Daoy (cell line): ENCODE data around the gene PGM2. TPM values are rescaled to one million over a fixed set of nuclear protein-coding genes. Genes with fewer than 3 reads are reported as not detected.
"Not testable (repeated sequence)": the region's sequence is repeated elsewhere in the genome, so short reads cannot be mapped to it uniquely, and the experiment has no call there.

ENCODE experiments used
- DNase-seq: peaks from one replicate; pipeline ENCODE4 v3.0.0-alpha.2; 2015; ENCODE audit warnings: low read depth
- total RNA-seq: library from RNA; depleted of rRNA; stranded (reverse); fragments of >200 nt; shearing (Covaris generic); gene quantifications from 2 replicates; pipeline ENCODE4 v1.2.3, GENCODE V29; 2014

Gene PGM2
- total RNA-seq, 1 experiment from 2014 or later, result 46.5 TPM

DNA sequence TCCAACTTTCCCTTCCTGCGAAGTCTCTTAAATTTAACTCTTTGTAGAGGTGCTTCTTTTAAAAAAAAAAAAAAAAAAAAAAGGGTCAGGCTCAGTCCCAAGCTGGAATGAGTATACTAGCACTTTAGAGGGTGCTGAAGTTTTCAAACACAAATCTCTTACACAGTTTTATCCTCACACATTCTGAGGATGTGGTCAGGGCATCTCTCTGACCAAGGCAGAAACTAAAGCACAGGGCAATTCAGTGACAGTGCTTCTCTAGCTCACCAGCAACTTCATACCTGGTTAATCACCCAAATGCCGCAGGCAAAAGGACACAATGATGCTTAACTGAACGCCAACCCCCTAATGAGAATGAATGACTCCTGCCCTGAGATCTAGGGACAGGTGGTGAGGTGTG lies 9.8 kb upstream of the PGM2 start:
- DNase-seq, result no peak

DNA sequence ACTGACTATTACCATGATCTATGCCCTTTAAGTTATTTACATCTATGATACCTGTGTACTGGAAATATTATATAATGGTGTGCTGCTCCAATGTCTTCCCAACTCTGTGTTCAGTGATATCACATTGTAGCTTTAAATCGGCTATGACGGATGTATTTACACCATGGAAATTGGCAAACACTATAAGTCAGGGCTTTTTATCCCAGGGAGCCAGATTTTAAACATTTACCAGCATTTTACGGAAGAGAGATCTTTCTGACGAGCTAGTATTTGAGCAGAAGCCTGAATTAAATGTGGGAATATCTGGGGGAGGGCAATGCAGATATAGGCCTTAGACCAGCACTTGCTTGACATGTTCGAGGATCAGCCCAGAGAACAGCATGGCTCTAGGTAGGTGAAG lies 7.7 kb upstream of the PGM2 start:
- DNase-seq, result no peak

DNA sequence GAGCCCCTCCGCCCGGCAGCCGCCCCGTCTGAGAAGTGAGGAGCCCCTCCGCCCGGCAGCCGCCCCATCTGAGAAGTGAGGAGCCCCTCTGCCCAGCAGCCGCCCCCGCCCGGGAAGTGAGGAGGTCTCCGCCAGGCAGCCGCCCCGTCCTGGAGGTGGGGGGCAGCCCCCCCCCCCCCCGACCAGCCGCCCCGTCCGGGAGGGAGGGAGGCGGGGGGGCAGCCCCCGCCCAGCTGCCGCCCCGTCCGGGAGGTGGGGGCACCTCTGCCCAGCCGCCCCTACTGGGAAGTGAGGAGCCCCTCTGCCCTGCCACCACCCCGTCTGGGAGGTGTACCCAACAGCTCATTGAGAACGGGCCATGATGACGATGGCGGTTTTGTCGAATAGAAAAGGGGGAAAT lies 6.0 kb upstream of the PGM2 start:
- not testable (repeated sequence) for DNase-seq

DNA sequence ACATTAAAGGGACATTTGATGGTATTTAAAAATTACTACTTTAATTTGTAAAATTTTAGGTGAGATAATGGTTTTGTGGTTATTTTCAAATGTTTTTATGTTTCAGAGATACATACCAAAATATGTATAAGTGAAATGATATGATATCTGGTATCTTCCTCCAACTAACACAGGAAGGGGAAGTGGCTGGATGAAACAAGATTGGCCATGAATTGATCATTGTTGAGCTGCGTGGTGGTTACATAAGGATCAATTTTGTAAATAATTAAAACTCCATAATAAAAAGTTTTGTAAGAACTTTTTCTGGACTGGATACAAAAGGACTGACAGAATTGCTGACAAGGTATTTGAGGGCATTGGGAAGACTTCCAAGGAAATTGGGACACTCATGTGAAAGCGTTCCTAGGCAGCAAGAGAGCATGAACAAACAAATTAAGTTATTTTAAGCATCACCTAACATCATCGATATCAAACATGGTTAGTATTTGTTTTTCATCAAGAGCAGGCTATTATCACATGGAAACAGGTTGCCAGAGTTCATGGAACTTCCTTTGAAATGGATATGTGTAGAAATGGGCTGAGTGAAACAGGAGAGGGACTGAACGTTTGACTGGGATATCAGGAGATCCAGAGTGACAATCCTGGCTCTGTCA lies 4.4 kb upstream of the PGM2 start:
- no peak for DNase-seq

DNA sequence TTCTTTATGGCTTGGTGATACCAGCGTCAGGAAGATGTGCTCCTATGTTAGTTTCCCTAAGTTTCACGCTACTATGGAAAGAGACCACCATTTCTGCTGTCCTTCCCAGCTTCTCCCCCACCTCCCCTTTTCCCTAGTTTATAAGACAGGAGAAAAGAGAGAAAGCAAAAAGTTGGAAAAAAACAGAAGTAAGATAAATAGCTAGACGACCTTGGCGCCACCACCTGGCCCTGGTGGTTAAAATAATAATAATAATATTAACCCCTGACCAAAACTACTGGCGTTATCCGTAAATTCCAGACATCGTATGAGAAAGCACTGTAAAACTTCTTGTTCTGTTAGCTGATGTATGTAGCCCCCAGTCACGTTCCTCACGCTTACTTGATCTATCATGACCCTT lies 985 bp upstream of the PGM2 start:
- DNase-seq, result not testable (repeated sequence)

DNA sequence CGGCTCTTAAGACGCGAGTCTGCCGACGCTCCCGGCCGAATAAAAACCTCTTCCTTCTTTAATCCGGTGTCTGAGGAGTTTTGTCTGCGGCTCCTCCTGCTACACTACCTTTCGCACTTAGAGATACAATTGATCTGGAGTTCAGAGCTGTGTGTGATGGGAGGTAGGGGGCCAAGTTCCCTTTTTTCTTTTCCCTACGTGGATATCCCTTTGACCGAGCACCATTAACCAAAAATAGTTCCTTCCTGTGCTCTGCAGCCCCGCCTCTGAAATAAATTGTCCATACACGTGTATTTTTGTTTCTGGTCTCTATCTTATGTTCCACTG lies 555 bp upstream of the PGM2 start:
- peak; percentile 0 for DNase-seq

DNA sequence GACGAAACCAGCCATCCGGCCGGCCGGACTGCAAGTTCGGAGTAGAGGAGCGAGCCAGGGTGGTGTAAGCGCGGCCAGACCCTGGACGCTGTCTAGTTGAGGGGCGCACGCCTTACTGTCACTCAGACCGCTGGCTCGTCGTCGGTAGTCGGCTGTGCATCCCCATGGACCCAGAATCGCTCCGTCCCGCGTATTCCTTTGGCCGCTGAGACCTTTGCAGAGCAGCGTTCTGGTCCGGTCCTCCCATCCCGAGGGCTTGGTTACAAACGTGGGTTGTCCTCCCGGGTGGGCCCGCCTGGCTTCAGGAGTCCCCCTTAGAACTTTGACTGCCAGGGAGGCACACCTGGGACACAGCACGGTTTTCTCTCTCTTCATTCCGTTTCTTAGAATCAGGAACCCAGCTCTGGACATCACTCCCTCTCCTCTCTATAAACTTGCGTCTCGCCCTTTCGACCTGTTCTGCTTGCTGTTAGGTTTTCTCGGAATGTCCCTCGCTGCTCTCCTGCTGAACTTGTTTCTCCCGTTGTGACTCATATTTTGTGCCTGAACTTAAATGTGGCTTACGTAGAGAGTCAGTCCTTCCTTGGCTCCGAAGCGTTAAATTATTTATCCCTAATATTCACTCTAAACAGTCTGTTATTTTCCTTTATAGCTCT lies 672 bp downstream of the PGM2 start:
- DNase-seq, result peak; percentile 27

DNA sequence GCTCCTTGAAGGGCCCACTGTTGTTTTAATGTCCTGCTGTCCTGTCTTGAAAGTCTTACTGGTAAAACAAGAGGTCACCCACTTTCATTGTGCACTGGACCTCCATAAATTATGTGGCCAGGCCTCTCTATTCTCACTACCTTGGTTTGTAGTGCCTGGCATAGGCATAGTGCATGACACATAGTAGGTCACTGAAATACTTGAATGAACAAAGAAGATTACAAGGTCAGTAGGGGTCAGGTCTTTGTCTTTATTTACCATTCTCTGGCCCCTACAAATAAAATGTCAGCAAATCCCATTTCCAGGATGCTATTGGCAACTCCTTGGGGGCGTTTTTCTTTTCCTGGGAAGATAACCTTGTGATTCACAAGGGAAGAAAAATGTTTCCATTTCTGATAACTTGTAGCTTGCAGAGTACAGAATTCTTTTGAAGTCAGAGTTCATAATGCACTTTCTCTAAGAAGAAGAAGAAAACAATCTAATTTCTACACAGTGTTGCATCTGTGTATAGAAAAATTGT lies 1.4 kb downstream of the PGM2 start:
- no peak for DNase-seq

DNA sequence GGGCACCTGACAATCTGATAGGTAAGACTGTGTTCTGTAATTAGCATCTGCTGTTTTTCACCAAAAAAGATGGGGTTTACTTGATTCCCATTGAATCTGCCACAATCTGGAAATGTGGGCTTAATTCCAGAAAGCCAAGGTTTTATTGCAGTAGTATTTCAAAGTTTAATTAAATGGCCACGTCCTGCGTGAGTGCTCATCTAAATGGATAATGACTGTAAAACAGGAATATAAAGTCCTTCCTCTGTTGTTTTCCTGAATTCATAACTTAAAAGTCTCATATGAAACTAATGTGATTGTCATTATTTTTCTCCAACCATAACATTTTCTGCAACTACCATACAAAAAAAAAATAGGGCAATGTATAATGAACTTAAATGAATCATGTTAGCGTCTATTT lies 2.4 kb downstream of the PGM2 start:
- DNase-seq, result no peak

DNA sequence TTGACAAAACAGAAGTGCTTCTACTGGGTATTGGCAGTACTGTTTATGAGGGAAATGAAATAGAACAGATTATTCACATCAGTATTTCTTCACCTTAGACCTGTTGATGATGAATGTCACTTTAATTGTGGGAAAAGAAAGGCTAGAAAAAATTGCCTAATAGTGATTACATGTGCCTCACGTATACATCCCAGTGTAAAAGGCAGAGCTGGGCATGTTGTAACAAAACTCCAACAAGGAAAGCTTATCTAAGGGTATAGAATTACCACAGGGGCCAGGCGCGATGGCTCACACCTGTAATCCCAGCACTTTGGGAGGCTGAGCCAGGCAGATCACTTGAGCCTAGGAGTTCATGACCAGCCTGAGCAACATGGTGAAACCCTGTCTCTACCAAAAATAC lies 4.2 kb downstream of the PGM2 start:
- DNase-seq, result no peak

DNA sequence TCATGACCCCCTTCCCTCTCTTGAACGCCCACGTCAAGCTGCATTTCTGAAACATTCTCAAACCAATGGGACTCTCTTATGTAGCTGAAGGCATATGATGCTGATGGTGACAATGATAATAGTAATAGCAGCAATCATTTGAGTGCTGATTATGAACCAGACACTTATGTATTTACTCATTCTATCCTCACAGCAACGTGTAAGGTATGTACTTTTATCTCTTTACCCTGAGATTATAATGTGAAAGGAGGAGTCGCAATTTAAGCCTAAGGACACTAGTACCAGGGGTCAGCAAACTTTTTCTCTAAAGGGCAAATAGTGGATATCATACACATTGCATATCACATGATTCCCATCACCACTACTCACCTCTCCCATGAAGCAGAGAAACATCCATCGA lies 8.5 kb downstream of the PGM2 start:
- DNase-seq, result no peak

DNA sequence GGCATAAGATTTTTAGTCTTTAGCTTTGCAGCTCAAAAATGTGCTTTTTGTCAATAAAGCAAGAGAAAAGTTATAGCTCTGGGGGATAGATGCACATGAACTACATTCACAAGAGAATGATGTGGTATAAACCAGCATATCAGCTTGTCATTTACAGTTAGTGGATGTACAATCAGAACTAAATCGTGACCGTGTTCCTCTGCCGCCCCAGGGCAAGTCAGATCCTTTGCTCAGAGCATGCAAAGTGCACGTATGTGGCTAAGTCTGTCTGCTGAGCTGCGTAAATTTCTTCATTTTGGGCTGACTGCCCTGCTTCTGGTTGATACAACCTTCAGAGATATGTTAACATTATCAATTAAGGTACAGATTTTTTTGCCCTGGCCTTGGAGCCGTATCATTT lies 9.3 kb downstream of the PGM2 start:
- no peak for DNase-seq

DNA sequence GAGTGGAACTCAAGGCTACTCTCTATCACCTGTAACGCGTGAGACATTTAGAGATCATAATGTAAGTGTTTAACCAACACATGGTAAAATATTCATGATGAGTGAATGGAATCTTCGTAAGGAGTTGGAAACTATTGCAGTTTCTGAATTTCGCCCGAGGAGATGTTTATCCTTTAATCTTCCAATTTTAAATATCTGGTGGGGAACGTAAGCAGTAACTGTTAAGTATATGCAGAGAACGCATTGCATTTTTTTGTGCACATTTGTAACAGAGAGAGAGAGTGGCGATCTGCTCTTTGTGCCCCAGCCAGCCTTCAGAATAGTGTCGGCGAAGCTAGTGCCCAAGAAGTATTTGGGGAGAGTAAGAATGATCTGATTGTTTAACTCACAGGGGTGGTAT lies 9.8 kb downstream of the PGM2 start:
- DNase-seq, result no peak

DNA sequence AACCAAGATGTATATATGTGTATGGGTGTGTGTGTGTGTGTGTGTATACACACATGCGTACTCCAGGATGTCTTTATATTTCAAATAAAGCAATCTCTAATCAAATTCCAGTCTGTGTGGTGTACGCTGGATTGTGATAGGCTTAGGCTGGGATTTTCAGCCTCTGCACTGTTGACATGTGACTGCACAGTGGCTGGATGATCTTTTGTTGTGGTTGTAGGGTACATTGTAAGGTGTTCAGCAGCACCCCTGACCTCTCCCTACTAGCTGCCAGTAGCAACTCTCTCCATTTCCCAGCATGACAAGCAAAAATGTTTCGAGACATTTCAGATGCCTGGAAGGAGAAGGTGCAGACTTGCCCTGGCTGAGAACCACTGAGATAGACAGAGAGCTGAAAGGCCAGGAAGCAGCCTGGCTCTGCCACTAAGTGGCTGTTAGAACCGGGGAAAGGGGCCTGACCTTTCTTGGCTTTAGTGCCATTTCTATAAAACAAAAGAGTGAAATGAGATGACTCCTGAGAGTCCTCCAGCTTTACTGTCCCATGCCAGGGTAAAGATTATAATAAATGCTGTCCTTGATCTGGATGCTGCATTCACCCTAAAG lies 10.5 kb downstream of the PGM2 start:
- no peak for DNase-seq

DNA sequence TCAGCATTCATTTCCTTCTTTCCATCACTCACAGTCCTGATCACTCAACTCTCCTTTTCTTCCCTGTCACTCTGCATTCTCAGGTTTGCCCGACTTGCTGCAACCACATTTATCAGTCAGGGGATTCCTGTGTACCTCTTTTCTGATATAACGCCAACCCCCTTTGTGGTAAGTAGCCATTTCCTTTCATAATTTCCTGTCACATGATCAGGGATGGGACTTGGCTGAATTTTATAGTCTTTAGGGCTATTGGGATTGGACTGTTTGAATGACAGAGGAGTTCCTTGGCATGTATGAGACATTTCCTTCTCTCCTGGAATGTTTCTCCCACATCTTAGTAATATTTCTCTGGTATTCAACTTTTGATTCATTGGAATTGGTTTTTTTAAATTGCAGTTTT lies 11.0 kb downstream of the PGM2 start:
- peak; percentile 39 for DNase-seq

DNA sequence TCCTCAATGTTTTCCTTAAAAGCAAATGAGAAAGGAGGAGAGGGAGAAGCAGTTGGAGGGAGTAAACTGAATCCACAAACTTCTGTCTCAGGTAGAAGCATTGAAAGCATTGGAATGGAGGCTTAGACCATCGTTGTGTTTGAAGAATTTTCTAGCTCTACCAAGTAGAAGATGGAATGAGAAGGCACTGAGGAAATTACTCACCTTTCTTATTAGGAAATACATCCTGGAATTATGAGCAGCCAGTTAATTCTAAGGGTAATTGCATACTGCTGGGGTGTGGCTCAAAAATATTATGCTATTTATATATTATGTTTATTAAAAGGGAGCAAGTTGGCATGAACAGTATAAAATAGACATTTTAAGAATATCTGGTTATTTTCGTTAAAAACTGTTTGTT lies 12.9 kb downstream of the PGM2 start:
- no peak for DNase-seq

DNA sequence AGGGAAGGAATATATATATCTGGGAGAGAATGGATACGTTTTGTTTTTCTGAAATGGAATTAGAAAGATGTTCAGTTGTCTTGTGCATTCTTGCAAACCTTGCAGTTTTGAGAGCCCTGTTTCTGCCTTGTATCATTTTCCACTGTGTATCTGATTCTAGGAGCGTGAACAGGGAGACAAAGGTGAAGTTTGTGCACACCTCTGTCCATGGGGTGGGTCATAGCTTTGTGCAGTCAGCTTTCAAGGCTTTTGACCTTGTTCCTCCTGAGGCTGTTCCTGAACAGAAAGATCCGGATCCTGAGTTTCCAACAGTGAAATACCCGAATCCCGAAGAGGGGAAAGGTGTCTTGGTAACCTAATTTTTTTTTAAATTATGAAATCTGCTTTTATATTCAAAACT lies 17.7 kb downstream of the PGM2 start:
- DNase-seq, result no peak

DNA sequence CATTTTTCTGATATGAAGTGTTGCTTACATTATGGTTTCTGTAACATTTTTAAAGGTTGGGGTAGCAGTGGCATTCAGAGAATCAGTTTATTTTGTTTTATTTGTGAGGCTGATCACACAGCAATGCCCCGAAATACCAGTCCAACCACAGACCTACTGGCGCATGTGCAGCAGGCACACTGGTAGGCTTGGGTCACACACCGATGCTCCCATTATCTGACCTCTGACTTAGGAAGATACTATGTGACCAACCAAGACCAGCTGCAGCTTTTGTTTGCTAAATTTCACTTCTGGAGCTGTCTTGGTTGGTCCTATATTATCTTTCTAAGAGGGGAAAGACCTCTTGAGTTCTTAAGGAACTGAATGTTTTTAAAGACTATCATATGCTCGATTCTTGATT lies 18.7 kb downstream of the PGM2 start:
- DNase-seq, result no peak

DNA sequence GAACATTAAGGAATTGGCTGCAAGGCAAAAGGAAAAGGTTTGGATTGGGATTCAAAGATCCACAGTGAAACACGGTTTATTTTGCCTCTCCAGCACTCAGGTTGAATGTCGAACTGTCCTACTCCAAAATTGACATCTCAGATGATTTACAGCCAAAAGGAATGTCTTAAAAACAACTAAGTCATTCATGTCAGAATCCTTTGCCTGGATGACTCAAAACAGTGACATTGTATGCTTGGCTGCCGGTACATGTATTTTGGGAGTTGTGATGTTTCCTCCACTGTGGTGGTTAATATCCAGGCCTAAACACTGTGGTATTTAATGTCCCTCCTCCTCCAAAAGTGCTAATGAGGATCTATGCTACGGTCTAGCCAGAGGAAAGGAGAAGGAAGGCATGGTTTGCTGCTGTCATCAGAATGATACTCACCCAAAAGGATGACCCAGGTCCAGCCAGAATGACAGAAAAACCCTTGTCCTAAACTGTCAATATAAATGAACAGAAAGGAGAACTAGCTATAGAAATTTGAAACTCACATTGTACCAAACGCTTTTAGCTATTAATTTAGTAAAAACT lies 20.9 kb downstream of the PGM2 start:
- no peak for DNase-seq

DNA sequence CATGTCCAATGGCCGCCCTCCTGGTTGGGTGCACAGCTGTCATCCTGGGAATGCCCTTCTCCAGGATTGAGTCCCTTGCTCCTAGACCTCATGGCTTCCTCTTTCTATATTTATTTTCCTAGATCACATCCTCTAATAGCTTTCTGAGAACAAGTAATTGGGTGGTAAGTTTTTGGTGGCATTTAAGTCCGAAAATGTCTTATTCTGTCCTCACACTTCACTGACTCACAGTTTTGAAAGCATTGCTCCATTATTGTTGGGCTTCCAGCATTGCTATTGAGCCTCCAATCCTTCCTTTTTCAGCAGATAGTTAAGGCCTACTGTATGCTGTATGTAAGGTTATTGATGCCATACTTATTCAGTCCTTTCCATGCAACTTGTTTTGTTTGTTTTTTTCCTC lies 25.9 kb downstream of the PGM2 start:
- DNase-seq, result no peak

DNA sequence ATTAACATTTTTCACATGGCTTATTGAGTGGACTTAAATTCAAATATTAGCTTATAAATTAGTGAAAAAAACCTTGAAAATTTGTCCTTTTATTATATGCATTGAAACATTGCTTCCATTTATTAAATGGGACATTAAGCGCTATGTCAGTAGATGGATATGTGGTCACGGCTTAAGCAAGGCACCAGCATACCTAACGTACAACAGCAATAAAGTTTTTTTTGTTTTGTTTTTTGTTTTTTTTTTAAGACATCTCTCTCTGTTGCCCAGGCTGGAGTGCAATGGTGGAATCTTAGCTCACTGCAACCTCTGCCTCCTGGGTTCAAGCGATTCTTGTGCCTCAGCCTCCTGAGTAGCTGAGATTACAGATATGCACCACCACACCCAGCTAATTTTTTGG lies 31.6 kb downstream of the PGM2 start:
- no peak for DNase-seq

DNA sequence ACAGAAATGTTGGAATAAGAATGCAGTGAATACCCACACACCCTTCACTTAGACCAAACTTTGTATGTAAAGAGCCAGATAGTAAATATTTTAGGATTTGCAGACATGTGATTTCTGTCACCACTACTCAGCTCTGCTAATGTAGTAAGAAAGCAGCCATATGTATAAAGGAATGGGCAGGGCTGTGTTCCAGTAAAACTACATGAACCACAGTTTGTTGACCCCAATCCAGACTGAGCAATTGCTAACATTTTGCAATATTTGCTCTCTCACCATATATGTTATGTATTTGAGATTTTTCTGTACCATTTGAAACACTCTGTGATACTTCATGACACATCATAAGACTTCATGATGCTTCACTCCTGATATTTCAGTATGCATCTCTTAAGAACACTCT lies 32.4 kb downstream of the PGM2 start:
- DNase-seq, result no peak

DNA sequence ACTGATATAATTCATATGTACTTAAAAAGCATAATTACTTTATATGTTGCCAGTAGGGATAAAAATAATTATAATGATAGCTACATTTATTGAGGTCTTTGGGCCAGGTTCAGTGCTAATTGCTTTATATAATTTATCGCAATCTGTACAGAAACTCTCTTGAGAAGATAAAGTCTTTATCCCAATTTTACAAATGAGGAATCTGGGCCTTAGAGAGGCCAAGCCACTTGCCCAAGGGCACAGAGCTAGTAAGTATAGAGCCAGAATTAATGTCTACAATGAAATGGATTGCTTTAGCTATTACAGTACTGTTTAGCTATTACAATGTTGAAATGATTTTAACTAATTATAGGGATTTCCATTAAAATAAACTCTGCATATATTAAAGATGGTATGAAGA lies 33.8 kb downstream of the PGM2 start:
- no peak for DNase-seq
